Measurements from ENCODE around the gene MUC13.

- TF ChIP-seq, protein P1, sequence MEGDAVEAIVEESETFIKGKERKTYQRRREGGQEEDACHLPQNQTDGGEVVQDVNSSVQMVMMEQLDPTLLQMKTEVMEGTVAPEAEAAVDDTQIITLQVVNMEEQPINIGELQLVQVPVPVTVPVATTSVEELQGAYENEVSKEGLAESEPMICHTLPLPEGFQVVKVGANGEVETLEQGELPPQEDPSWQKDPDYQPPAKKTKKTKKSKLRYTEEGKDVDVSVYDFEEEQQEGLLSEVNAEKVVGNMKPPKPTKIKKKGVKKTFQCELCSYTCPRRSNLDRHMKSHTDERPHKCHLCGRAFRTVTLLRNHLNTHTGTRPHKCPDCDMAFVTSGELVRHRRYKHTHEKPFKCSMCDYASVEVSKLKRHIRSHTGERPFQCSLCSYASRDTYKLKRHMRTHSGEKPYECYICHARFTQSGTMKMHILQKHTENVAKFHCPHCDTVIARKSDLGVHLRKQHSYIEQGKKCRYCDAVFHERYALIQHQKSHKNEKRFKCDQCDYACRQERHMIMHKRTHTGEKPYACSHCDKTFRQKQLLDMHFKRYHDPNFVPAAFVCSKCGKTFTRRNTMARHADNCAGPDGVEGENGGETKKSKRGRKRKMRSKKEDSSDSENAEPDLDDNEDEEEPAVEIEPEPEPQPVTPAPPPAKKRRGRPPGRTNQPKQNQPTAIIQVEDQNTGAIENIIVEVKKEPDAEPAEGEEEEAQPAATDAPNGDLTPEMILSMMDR (IDR thresholded peaks at IDR 0.05): no peak
- no peak for TF ChIP-seq POLR2A (IDR thresholded peaks at IDR 0.05)
- peak in 2 of 3 donors; percentile 47 to 87 for TF ChIP-seq POLR2AphosphoS5 (IDR thresholded peaks at IDR 0.05)
- TF ChIP-seq EP300 (IDR thresholded peaks at IDR 0.05): no peak
These were observed 37.9 kb upstream of the MUC13 start for GRCh38 chr3:124972457-124972856.

All from stomach (tissue), 4 donors.